Lower leg skin (tissue), 3 donors: ENCODE results near the gene ICAM2.

ENCODE experiments used
- CTCF ChIP-seq, 3 donors: fragments of 450-650 bp; IDR thresholded peaks; one replicate each; pipeline ENCODE4 v1.5.1; 2016; ENCODE audit warnings: antibody characterized with exemption in 3 of 3, mild to moderate bottlenecking in 3 of 3, moderate library complexity in 2 of 3
- POLR2A ChIP-seq, 2 donors: fragments of 450-650 bp; IDR thresholded peaks; one replicate each; pipeline ENCODE4 v1.6.1; 2016 to 2017; ENCODE audit warnings: antibody characterized with exemption in 2 of 2, mild to moderate bottlenecking in 1 of 2, moderate library complexity in 1 of 2

GRCh38 chr17:63984236-63984635, 36.2 kb downstream of the ICAM2 start:
- TF ChIP-seq CTCF (IDR thresholded peaks at IDR 0.05) (no peak), POLR2A (IDR thresholded peaks at IDR 0.05) (no peak)
